Left forelimb (tissue), 1 donor: ENCODE data around the gene PEX11G.
"Not testable (repeated sequence)": the region's sequence is repeated elsewhere in the genome, so short reads cannot be mapped to it uniquely, and the experiment has no call there.

Experiments
- DNase-seq: peaks from one replicate; pipeline ENCODE4 v3.0.0-alpha.2; 2018; ENCODE audit warnings: low spot score

Gene PEX11G

DNA sequence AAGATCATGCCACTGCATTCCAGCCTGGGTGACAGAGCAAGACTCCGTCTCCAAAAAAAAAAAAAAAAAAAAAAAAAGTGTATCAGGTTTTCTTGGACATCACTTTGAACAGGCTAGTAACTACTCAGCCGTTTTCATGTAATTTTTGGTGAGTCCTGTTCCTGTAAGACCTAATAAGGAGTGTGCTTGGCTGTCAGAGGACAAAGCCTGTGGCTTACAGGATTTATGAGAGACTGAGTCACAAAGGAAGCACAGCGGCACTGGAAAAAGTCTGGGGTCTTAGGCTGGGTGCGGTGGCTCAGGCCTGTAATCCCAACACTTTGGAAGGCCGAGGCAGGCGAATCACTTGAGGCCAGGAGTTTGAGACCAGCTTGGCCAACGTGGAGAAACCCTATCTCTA, 55.4 kb downstream of the PEX11G start:
- DNase-seq = not testable (repeated sequence)

GRCh38 chr19:7429638-7430282, 59.1 kb downstream of the PEX11G start:
- DNase-seq = no peak

DNA sequence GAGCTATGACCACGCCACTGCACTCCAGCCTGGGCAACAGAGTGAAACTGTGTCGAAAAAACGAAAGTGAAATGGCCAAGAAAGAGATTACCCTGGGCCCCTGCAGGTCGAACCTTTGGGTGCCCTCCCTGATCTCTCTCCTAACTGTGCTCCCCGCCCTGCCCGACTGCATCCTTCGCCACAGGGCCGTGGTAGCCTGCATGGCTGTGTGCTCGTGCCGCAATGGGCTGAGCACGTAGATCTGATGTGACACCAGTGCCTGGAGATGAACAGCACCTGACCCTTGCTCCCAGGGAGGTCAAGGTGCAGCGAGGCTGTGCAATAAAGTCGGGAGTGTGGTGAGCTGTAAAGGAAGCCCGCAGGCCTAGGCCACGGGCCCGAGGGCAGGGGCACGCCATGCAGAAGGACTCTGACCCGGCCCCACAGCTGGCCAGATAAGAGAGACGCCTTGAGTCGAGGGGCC, 60.2 kb downstream of the PEX11G start:
- DNase-seq = no peak

GRCh38 chr19:7427944-7428343, 60.9 kb downstream of the PEX11G start:
- no peak for DNase-seq

DNA sequence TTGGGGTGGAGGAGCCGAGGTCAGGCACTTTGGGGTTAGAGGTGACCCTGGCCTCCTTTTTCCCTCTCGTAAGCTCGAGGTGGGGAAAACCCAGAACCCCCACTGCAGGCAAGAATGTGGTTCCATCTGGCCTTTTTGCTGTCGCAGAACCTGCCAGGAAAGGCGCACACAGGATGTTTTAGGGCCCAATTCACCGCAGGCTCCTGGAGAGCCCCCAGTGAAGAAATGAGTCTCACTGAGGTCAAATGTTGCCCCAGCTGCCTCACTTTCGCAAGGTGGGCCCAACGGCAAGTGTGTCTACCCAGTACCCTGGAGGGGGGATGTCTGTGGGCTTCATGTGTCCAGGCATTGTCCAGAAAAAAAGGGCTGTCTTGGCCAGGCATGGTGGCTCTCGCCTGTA, 61.8 kb downstream of the PEX11G start:
- DNase-seq = no peak
